ENCODE measurements around the gene RIOX2.

The RIOX2 gene

GRCh38 chr3:97988784-97989568 lies 16.7 kb upstream of the RIOX2 start:
- no peak for DNase-seq

- no peak for DNase-seq
Observed at GRCh38 chr3:97987306-97987705, 15.1 kb upstream of the RIOX2 start.

- DNase-seq = no peak
Observed at GRCh38 chr3:97983933-97984491, 11.8 kb upstream of the RIOX2 start.

- no peak for DNase-seq
Observed at GRCh38 chr3:97981886-97982285, 9.7 kb upstream of the RIOX2 start.

- no peak for DNase-seq
Observed at GRCh38 chr3:97979610-97980009, 7.4 kb upstream of the RIOX2 start.

- DNase-seq = no peak
Observed at GRCh38 chr3:97975466-97975865, 3.2 kb upstream of the RIOX2 start.

GRCh38 chr3:97974996-97975395 lies 2.8 kb upstream of the RIOX2 start:
- no peak for DNase-seq

GRCh38 chr3:97972976-97973375 lies 745 bp upstream of the RIOX2 start:
- no peak for DNase-seq

GRCh38 chr3:97970956-97971620 lies 1.1 kb downstream of the RIOX2 start:
- peak; percentile 22 for DNase-seq

- DNase-seq = no peak
Observed at GRCh38 chr3:97970156-97970555, 2.1 kb downstream of the RIOX2 start.

GRCh38 chr3:97969541-97969940 lies 2.7 kb downstream of the RIOX2 start:
- DNase-seq = no peak

- DNase-seq = no peak
Observed at GRCh38 chr3:97968376-97968775, 3.9 kb downstream of the RIOX2 start.

- no peak for DNase-seq
Observed at GRCh38 chr3:97967966-97968365, 4.3 kb downstream of the RIOX2 start.

- DNase-seq = no peak
Observed at GRCh38 chr3:97960993-97961766, 11.1 kb downstream of the RIOX2 start.

- DNase-seq = no peak
Observed at GRCh38 chr3:97960551-97960950, 11.7 kb downstream of the RIOX2 start.

- DNase-seq = no peak
Observed at GRCh38 chr3:97959872-97960271, 12.4 kb downstream of the RIOX2 start.

- no peak for DNase-seq
Observed at GRCh38 chr3:97958796-97959195, 13.4 kb downstream of the RIOX2 start.

- no peak for DNase-seq
Observed at GRCh38 chr3:97958396-97958795, 13.8 kb downstream of the RIOX2 start.

GRCh38 chr3:97957617-97958311 lies 14.5 kb downstream of the RIOX2 start:
- DNase-seq = no peak

- no peak for DNase-seq
Observed at GRCh38 chr3:97956051-97956450, 16.2 kb downstream of the RIOX2 start.

- no peak for DNase-seq
Observed at GRCh38 chr3:97954228-97954827, 17.9 kb downstream of the RIOX2 start.

GRCh38 chr3:97952872-97953271 lies 19.4 kb downstream of the RIOX2 start:
- DNase-seq = no peak
